ENCODE results near the gene CCNL2.

GRCh38 chr1:1423245-1423597 lies 24.1 kb upstream of the CCNL2 start:
- no peak for TF ChIP-seq EGR1 (IDR thresholded peaks at IDR 0.05; ENCODE audit: low read depth in 2 of 2)
- TF ChIP-seq, protein P1, sequence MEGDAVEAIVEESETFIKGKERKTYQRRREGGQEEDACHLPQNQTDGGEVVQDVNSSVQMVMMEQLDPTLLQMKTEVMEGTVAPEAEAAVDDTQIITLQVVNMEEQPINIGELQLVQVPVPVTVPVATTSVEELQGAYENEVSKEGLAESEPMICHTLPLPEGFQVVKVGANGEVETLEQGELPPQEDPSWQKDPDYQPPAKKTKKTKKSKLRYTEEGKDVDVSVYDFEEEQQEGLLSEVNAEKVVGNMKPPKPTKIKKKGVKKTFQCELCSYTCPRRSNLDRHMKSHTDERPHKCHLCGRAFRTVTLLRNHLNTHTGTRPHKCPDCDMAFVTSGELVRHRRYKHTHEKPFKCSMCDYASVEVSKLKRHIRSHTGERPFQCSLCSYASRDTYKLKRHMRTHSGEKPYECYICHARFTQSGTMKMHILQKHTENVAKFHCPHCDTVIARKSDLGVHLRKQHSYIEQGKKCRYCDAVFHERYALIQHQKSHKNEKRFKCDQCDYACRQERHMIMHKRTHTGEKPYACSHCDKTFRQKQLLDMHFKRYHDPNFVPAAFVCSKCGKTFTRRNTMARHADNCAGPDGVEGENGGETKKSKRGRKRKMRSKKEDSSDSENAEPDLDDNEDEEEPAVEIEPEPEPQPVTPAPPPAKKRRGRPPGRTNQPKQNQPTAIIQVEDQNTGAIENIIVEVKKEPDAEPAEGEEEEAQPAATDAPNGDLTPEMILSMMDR (IDR thresholded peaks at IDR 0.05; ENCODE audit: low read depth, low read length, missing input control) = no peak
- TF ChIP-seq, protein P2, sequence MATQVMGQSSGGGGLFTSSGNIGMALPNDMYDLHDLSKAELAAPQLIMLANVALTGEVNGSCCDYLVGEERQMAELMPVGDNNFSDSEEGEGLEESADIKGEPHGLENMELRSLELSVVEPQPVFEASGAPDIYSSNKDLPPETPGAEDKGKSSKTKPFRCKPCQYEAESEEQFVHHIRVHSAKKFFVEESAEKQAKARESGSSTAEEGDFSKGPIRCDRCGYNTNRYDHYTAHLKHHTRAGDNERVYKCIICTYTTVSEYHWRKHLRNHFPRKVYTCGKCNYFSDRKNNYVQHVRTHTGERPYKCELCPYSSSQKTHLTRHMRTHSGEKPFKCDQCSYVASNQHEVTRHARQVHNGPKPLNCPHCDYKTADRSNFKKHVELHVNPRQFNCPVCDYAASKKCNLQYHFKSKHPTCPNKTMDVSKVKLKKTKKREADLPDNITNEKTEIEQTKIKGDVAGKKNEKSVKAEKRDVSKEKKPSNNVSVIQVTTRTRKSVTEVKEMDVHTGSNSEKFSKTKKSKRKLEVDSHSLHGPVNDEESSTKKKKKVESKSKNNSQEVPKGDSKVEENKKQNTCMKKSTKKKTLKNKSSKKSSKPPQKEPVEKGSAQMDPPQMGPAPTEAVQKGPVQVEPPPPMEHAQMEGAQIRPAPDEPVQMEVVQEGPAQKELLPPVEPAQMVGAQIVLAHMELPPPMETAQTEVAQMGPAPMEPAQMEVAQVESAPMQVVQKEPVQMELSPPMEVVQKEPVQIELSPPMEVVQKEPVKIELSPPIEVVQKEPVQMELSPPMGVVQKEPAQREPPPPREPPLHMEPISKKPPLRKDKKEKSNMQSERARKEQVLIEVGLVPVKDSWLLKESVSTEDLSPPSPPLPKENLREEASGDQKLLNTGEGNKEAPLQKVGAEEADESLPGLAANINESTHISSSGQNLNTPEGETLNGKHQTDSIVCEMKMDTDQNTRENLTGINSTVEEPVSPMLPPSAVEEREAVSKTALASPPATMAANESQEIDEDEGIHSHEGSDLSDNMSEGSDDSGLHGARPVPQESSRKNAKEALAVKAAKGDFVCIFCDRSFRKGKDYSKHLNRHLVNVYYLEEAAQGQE (IDR thresholded peaks at IDR 0.05) = no peak
- TF ChIP-seq SP1 (IDR thresholded peaks at IDR 0.05) = no peak
- TF ChIP-seq RXRA (IDR thresholded peaks at IDR 0.05) = no peak
- TF ChIP-seq YY1 (IDR thresholded peaks at IDR 0.05) = no peak
